Gastrocnemius medialis (tissue), 4 donors: ENCODE data around the gene PGAP3. TPM values are rescaled to one million over a fixed set of nuclear protein-coding genes. Genes with fewer than 3 reads are reported as not detected.
A peak's percentile ranks its signal among the peaks of the same experiment; 100 is the strongest.

Source experiments
- ATAC-seq, 2 donors: fragments of 150-250 bp; one replicate each; pipeline ENCODE4 v1.9.1; 2016
- DNase-seq, 2 donors: peaks; one replicate each; pipeline ENCODE4 v3.0.0-alpha.2; 2019
- H3K27ac ChIP-seq, 4 donors: fragments of 200-600 bp; sonication (generic); 1 replicate in 1 of 4; 2 replicates in 3 of 4; pipeline ENCODE4 v1.5.1; 2016 to 2018; ENCODE audit warnings: mild to moderate bottlenecking in 2 of 4, moderate library complexity in 1 of 4
- H3K27me3 ChIP-seq, 3 donors: fragments of 200-600 bp; sonication (generic) in 2 of 3; 1 replicate in 1 of 3; 2 replicates in 2 of 3; pipeline versions ENCODE4 v1.5.1 to v1.6.0; 2016 to 2019; ENCODE audit warnings: mild to moderate bottlenecking in 1 of 3, moderate library complexity in 1 of 3
- H3K36me3 ChIP-seq, 2 donors: fragments of 200-600 bp; sonication (generic) in 1 of 2; one replicate each; pipeline ENCODE4 v1.5.1; 2017 to 2018
- H3K4me1 ChIP-seq, 2 donors: fragments of 200-600 bp; sonication (generic) in 1 of 2; one replicate each; pipeline ENCODE4 v1.5.1; 2016 to 2017; ENCODE audit warnings: mild to moderate bottlenecking in 2 of 2
- H3K4me3 ChIP-seq, 4 donors: fragments of 200-600 bp; sonication (generic) in 3 of 4; 1 replicate in 1 of 4; 2 replicates in 3 of 4; pipeline ENCODE4 v1.5.1; 2016 to 2019; ENCODE audit warnings: mild to moderate bottlenecking in 2 of 4
- H3K9me3 ChIP-seq, 3 donors: fragments of 200-600 bp; sonication (generic) in 2 of 3; 1 replicate in 1 of 3; 2 replicates in 2 of 3; pipeline ENCODE4 v1.5.1; 2016 to 2019
- POLR2A ChIP-seq, 2 donors: fragments of 450-650 bp; IDR thresholded peaks; one replicate each; pipeline ENCODE4 v1.6.1; 2017; ENCODE audit warnings: antibody characterized with exemption in 2 of 2, mild to moderate bottlenecking in 2 of 2, moderate library complexity in 2 of 2
- in situ Hi-C, 4 donors: fragments of 200-750 bp; cut with MboI; loops; one replicate each; pipeline versions ENCODE4 v1.15.0 to v1.8.0; 2017; ENCODE audit warnings: low sequenced_read_pairs in 4 of 4
- intact Hi-C: fragments of 100-400 bp; cut with DNase I; formaldehyde crosslinking; loops from one replicate; pipeline ENCODE4 v1.15.1; 2023; ENCODE audit warnings: low total_unique reads
- total RNA-seq, 4 donors: library from RNA; depleted of rRNA; stranded (reverse); fragments of >200 nt; gene quantifications; one replicate each; pipeline versions ENCODE4 v1.1.0 to v1.2.3, GENCODE V29; 2016
- TF ChIP-seq, protein P1 (sequence below), 5 experiments: fragments of 450-650 bp in 3 of 5; fragments of 200-600 bp in 2 of 5; sonication (generic) in 2 of 5; IDR thresholded peaks in 4 of 5; conservative IDR thresholded peaks in 1 of 5; 1 replicate in 4 of 5; 2 replicates in 1 of 5; pipeline ENCODE4 v1.5.1; 2016 to 2019; ENCODE audit warnings: antibody characterized with exemption in 5 of 5, mild to moderate bottlenecking in 3 of 5, moderate library complexity in 3 of 5

Gene PGAP3
- total RNA-seq, 4 donors from 2014 or later: 4.3 to 9.5 (median 6.1) TPM

DNA sequence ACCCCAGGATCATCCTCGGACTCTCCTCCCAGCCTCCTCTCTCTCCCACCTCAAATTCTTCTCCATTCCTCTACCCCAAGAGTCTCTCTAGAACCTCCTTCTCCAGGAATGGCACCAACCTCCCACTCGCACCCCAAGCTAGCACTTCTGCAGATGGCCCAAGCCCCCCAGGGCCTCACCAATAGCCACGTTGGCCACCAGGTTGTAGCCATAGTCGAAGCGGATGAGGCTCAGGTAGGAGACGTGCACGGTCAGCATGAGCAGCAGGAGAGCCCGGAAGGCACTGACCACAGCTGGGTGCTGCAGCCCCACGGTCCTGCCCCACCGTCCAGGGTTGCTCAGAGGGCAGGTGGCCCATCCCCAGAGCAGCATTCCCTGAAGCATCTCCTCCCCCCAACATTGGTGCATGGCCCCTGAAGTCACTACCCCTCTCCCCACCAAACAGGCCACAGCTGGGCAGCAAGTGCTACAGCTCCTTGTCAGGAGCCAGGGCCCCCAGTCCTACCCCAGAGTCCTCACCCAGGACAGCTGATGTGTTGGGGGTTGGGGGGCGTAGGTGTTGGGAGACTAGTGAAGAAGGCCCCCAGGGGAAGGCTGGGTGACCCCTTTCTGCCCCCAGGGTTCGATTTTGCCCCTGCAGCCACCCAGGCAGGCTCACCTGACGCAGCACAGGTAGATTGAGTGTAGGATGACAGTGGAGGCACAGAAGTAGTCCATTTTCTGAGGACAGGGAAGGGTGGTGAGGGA is 14.3 kb downstream of the PGAP3 start:
- intact Hi-C loops: no loop called here
- Histone ChIP-seq H3K4me1 (peaks cover 42 to 53% of the 10 kb centered on the region in 2 donors), H3K9me3 (no peaks in the 10 kb centered on the region), H3K27me3 (no peaks in the 10 kb centered on the region), H3K27ac (no peak overlapping the region), H3K36me3 (no peaks in the 10 kb centered on the region), H3K4me3 (no peak overlapping the region)
- TF ChIP-seq POLR2A (IDR thresholded peaks at IDR 0.05): no peak
- TF ChIP-seq, protein P1, sequence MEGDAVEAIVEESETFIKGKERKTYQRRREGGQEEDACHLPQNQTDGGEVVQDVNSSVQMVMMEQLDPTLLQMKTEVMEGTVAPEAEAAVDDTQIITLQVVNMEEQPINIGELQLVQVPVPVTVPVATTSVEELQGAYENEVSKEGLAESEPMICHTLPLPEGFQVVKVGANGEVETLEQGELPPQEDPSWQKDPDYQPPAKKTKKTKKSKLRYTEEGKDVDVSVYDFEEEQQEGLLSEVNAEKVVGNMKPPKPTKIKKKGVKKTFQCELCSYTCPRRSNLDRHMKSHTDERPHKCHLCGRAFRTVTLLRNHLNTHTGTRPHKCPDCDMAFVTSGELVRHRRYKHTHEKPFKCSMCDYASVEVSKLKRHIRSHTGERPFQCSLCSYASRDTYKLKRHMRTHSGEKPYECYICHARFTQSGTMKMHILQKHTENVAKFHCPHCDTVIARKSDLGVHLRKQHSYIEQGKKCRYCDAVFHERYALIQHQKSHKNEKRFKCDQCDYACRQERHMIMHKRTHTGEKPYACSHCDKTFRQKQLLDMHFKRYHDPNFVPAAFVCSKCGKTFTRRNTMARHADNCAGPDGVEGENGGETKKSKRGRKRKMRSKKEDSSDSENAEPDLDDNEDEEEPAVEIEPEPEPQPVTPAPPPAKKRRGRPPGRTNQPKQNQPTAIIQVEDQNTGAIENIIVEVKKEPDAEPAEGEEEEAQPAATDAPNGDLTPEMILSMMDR (IDR thresholded peaks at IDR 0.05 in 4 of 5, conservative IDR thresholded peaks at IDR 0.05 in 1 of 5): no peak
- ATAC-seq: no peak
- DNase-seq: no peak
- in situ Hi-C loops: loop anchor here in 1 of 4 donors (5.0 kb wide), 1 partner anchor 51 kb away; no protein-coding TSS in a partner anchor

DNA sequence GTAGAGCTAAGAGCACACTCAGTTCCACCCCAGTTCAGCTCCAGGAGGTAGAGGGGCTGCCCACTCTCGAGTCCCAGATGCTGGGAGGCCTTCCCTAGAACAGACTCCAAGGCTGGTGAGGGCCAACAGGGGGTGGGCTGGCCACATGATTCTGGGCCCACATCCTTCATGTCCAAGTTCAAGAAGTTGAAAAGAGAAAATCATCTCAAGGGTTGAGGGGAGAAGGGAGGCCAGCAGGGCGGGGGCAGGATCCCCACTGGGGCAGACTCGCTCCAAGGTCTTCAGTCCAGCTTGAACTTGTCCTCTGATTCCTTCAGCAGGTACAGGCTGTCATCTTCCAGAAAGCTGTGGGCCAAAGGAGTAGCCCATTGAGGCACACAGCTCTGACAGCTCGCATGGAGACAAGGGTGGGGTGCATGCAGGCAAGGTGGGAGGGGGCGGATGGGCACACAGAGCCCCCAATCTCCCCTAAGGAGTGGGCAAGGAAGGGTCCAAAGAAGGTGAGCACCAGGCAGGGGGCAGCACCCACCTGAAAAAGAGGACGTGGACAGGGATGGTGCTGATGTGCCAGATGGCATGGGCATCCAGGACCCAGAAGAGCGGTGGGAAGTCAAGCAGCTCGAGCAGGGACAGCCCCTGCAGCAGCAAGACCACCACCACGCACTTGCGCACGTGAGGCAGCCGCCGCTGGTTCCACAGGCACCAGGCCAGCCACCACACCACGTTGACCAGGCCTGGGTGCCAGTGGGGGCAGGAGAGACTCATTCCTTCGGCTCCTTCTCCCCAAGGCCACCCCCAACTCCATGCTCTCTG is 15.1 kb downstream of the PGAP3 start:
- Histone ChIP-seq H3K4me1 (peaks cover 34 to 53% of the 10 kb centered on the region in 2 donors), H3K27me3 (no peaks in the 10 kb centered on the region), H3K4me3 (no peak overlapping the region), H3K36me3 (no peaks in the 10 kb centered on the region), H3K27ac (peak overlapping the region; percentile 56 to 99 (median 96)), H3K9me3 (no peaks in the 10 kb centered on the region)
- in situ Hi-C loops: loop anchor here in 1 of 4 donors (5.0 kb wide), 1 partner anchor 50 kb away; no protein-coding TSS in a partner anchor
- intact Hi-C loops: no loop called here
- TF ChIP-seq, protein P1 (IDR thresholded peaks at IDR 0.05 in 4 of 5, conservative IDR thresholded peaks at IDR 0.05 in 1 of 5): no peak
- no peak for TF ChIP-seq POLR2A (IDR thresholded peaks at IDR 0.05)
- ATAC-seq (no peak), DNase-seq (no peak)

DNA sequence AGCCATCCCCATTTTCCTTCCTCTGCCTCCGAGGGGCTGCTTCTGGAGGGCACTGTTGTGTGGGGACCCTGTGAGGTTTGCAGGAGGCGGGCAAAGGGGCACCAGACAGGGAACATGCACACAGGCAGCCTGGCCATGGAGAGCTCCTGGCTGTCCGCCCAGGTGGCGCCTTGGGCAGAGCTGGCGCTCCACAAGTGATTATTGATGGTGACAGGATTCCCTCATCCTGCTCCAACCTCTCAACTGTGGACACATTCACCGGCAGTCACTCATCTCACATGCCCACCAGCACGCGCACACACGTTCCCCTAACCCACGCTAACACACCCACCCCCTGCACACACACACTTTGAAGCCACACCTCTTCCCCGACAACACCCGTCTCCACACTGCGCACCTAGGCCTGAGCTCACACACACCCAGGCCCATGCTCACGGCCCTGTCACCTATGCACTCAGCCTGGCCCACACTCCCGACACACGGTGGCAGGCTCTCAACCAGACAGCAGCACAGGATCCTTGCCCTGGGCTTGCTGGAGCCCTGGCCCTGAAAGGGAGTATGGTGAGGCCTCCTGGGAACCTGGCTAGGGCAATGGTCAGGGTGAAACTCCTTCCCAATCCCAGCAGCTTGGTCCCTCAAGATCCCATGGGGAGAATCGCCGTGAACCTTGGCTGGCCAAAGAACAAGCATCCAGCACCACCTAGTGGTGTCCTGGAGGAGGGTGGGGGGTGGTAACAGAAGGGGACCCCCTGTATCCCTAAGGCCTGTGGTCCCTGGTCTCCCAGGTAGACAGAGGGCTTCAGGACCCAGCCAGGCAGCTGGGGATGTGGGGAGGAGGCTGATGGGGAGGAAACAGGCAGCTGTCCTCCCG is 16.0 kb downstream of the PGAP3 start:
- in situ Hi-C loops: loop anchor here in 1 of 4 donors (5.0 kb wide), 1 partner anchor 50 kb away; no protein-coding TSS in a partner anchor
- intact Hi-C loops: loop anchor here (2.0 kb wide), 1 partner anchor 49 kb away; no protein-coding TSS in a partner anchor
- Histone ChIP-seq H3K4me3 (no peak overlapping the region), H3K27ac (peak overlapping the region; percentile 56 to 99 (median 96)), H3K36me3 (no peaks in the 10 kb centered on the region), H3K4me1 (peaks cover 32 to 57% of the 10 kb centered on the region in 2 donors), H3K27me3 (no peaks in the 10 kb centered on the region), H3K9me3 (no peaks in the 10 kb centered on the region)
- DNase-seq: peak in 1 of 2 donors; percentile 62
- peak in 1 of 2 donors; percentile 17 for ATAC-seq
- TF ChIP-seq, protein P1 (IDR thresholded peaks at IDR 0.05 in 4 of 5, conservative IDR thresholded peaks at IDR 0.05 in 1 of 5): peak; percentile 61 to 76 (median 70)
- no peak for TF ChIP-seq POLR2A (IDR thresholded peaks at IDR 0.05)

DNA sequence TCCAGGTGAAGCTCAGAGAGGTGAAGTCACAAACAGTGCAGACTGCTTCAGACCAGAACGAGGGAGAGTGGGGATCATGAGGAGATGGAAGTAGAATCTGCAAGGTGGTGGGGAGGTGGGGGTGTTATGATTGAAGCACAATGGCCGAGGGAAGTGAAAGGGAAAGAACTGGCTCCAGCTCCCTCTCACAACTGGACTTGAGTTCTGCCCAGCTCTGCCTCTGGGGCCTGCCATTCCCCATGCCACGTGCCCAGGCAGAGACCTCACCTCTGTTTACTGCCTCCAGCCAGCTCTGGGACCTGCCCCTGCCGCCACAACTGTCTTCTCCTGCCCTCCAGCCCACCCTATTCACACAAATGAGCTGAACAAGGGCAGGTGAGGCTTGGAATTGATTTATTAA is 17.1 kb downstream of the PGAP3 start:
- in situ Hi-C loops: loop anchor here in 1 of 4 donors (5.0 kb wide), 1 partner anchor 48 kb away; no protein-coding TSS in a partner anchor
- no peak for ATAC-seq
- no peak for DNase-seq
- Histone ChIP-seq H3K27ac (peak overlapping the region; percentile 56 to 99 (median 96)), H3K4me3 (no peak overlapping the region), H3K36me3 (no peaks in the 10 kb centered on the region), H3K4me1 (peaks cover 33 to 56% of the 10 kb centered on the region in 2 donors), H3K9me3 (no peaks in the 10 kb centered on the region), H3K27me3 (no peaks in the 10 kb centered on the region)
- no peak for TF ChIP-seq POLR2A (IDR thresholded peaks at IDR 0.05)
- TF ChIP-seq, protein P1 (IDR thresholded peaks at IDR 0.05 in 4 of 5, conservative IDR thresholded peaks at IDR 0.05 in 1 of 5): no peak
- intact Hi-C loops: loop anchor here (2.0 kb wide), 1 partner anchor 48 kb away; no protein-coding TSS in a partner anchor
